K562 (cell line): Measurements from ENCODE around the gene RUNX1. TPM values are rescaled to one million over a fixed set of nuclear protein-coding genes. Genes with fewer than 3 reads are reported as not detected.

ENCODE experiments used
- ARID1B ChIP-seq: fragments of 450-650 bp; IDR thresholded peaks from 2 replicates; pipeline ENCODE4 v1.6.1; 2016; ENCODE audit warnings: antibody characterized with exemption, mild to moderate bottlenecking, inconsistent platforms
- CEBPG ChIP-seq, 3 experiments: fragments of 200-800 bp in 1 of 3; sonication (Bioruptor generic) in 1 of 3; sonication (generic) in 1 of 3; formaldehyde crosslinking in 1 of 3; IDR thresholded peaks in 2 of 3; conservative IDR thresholded peaks in 1 of 3; 2 replicates each; pipeline versions ENCODE4 v1.6.1 to v1.8.0; 2016 to 2022; ENCODE audit warnings: missing compliant biosample characterization in 2 of 3, missing genetic modification characterization in 2 of 3, mild to moderate bottlenecking in 1 of 3, missing genetic modification reagents in 1 of 3
- CHD2 ChIP-seq: IDR thresholded peaks from 2 replicates; pipeline ENCODE4 v1.6.1; 2011; ENCODE audit warnings: low read depth, low read length
- DACH1 ChIP-seq: fragments of 450-650 bp; IDR thresholded peaks from 2 replicates; pipeline ENCODE4 v1.6.1; 2018; ENCODE audit not compliant: partially characterized antibody
- DIDO1 ChIP-seq: fragments of 450-650 bp; IDR thresholded peaks from 2 replicates; pipeline ENCODE4 v1.6.1; 2016; ENCODE audit warnings: low read depth, missing biosample characterization, missing genetic modification characterization
- FUS ChIP-seq: fragments of 200-400 bp; formaldehyde crosslinking; optimal IDR thresholded peaks from 2 replicates; pipeline ENCODE3; 2017; ENCODE audit warnings: low read depth, low read length
- HEY1 ChIP-seq: fragments of 250-450 bp; sonication (Bioruptor Pico); IDR thresholded peaks from 2 replicates; pipeline ENCODE4 v1.5.0; 2020; ENCODE audit warnings: mild to moderate bottlenecking, moderate library complexity, borderline replicate concordance
- HMGN3 ChIP-seq: IDR thresholded peaks from 2 replicates; pipeline ENCODE4 v1.6.1; 2011; ENCODE audit warnings: borderline replicate concordance, low read depth, mild to moderate bottlenecking, mixed read lengths, low read length; ENCODE audit not compliant: insufficient read length; ENCODE audit errors: extremely low read depth
- JUNB ChIP-seq: fragments of 450-650 bp; formaldehyde crosslinking; conservative IDR thresholded peaks from 2 replicates; pipeline ENCODE4 v1.4.0; 2020; ENCODE audit warnings: mild to moderate bottlenecking
- MAFK ChIP-seq: IDR thresholded peaks from 2 replicates; pipeline ENCODE4 v1.6.1; 2011; ENCODE audit warnings: low read length, improper control_type of control experiment
- NFE2 ChIP-seq: IDR thresholded peaks from 2 replicates; pipeline ENCODE4 v1.6.1; 2014; ENCODE audit warnings: antibody characterized with exemption, low read depth
- NR2C2 ChIP-seq, 2 experiments: fragments of 200-800 bp in 1 of 2; sonication (Bioruptor generic) in 1 of 2; sonication (generic) in 1 of 2; formaldehyde crosslinking in 1 of 2; IDR thresholded peaks; 2 replicates each; pipeline versions ENCODE4 v1.6.1 to v1.8.0; 2016 to 2022; ENCODE audit warnings: mild to moderate bottlenecking in 1 of 2, missing compliant biosample characterization in 1 of 2, missing genetic modification characterization in 1 of 2, missing genetic modification reagents in 1 of 2
- RFX5 ChIP-seq: IDR thresholded peaks from 2 replicates; pipeline ENCODE4 v1.6.1; 2011; ENCODE audit warnings: low read depth, mild to moderate bottlenecking, improper control_type of control experiment, low read length
- SRSF9 ChIP-seq: fragments of 200-400 bp; formaldehyde crosslinking; IDR thresholded peaks from 2 replicates; pipeline ENCODE4 v1.6.1; 2017; ENCODE audit warnings: low read depth, low read length, borderline replicate concordance
- STAT5B ChIP-seq: fragments of 250-450 bp; sonication (Bioruptor Pico); IDR thresholded peaks from 2 replicates; pipeline ENCODE4 v1.8.0; 2021; ENCODE audit warnings: mild to moderate bottlenecking, inconsistent platforms
- TFAM ChIP-seq: fragments of 250-450 bp; sonication (Bioruptor Pico); conservative IDR thresholded peaks from 2 replicates; pipeline ENCODE4 v1.5.0; 2021; ENCODE audit warnings: mild to moderate bottlenecking, moderate library complexity
- ZBTB7A ChIP-seq: IDR thresholded peaks from 2 replicates; pipeline ENCODE4 v1.6.1; 2011; ENCODE audit warnings: low read depth, mild to moderate bottlenecking, low read length, moderate library complexity, borderline replicate concordance; ENCODE audit not compliant: control insufficient read depth
- ZNF212 ChIP-seq: fragments of 450-650 bp; formaldehyde crosslinking; IDR thresholded peaks from 2 replicates; pipeline ENCODE4 v1.4.0; 2020; ENCODE audit warnings: mild to moderate bottlenecking
- ZNF23 ChIP-seq: fragments of 250-450 bp; sonication (Bioruptor Pico); IDR thresholded peaks from 2 replicates; pipeline ENCODE4 v1.4.0; 2020; ENCODE audit warnings: mild to moderate bottlenecking
- ZNF644 ChIP-seq: fragments of 200-800 bp; sonication (Bioruptor generic); IDR thresholded peaks from 2 replicates; pipeline ENCODE4 v1.6.1; 2016; ENCODE audit warnings: low read depth, missing genetic modification characterization, missing compliant biosample characterization
- ZSCAN32 ChIP-seq: fragments of 450-650 bp; formaldehyde crosslinking; IDR thresholded peaks from 2 replicates; pipeline ENCODE4 v1.4.0; 2020; ENCODE audit warnings: mild to moderate bottlenecking, moderate library complexity
- polyA plus RNA-seq, 8 experiments: library from polyadenylated mRNA; depleted of rRNA in 4 of 8; stranded (reverse) in 5 of 8; unstranded in 3 of 8; fragments of >200 nt; fragmentation: Nextera tagmentation in 2 of 8; fragmentation: Illumina TruSeq in 1 of 8; extraction: Ambion mirVana in 2 of 8; extraction: Trizol in 1 of 8; gene quantifications; 2 replicates each; pipeline versions ENCODE4 v1.2.1 to v1.2.3, GENCODE V29; 2011 to 2014; ENCODE audit warnings: inconsistent platforms in 1 of 8, missing spikeins in 1 of 8
- total RNA-seq, 7 experiments: library from RNA; depleted of rRNA in 6 of 7; stranded (reverse); fragments of >200 nt in 6 of 7; fragmentation: Illumina TruSeq in 2 of 7; extraction: Trizol in 2 of 7; gene quantifications; 2 replicates each; pipeline versions ENCODE4 v1.2.1 to v1.2.3, GENCODE V29; 2011 to 2021; ENCODE audit warnings: low replicate concordance in 1 of 7
- TF ChIP-seq, protein P1 (sequence below), 2 experiments: fragments of 450-650 bp; IDR thresholded peaks; 2 replicates each; pipeline ENCODE4 v1.6.1; 2016
- TF ChIP-seq, protein P2 (sequence below), 2 experiments: fragments of 250-450 bp in 1 of 2; fragments of 450-650 bp in 1 of 2; sonication (Bioruptor Pico) in 1 of 2; IDR thresholded peaks; 2 replicates each; pipeline versions ENCODE4 v1.6.1 to v1.8.0; 2016 to 2021; ENCODE audit warnings: mild to moderate bottlenecking in 2 of 2, moderate library complexity in 2 of 2, missing compliant biosample characterization in 1 of 2, missing genetic modification characterization in 1 of 2
- TF ChIP-seq, protein P3 (sequence below), 2 experiments: fragments of 450-650 bp; conservative IDR thresholded peaks; 2 replicates each; pipeline ENCODE4 v1.6.1; 2017; ENCODE audit warnings: mild to moderate bottlenecking in 2 of 2, moderate library complexity in 2 of 2

Gene RUNX1
- total and polyA plus RNA-seq, 9 of the 15 experiments (the other 6 are each of a cell fraction or from before 2014, with no cell fraction given) = 2.2 to 68.6 (median 17.8) TPM

DNA sequence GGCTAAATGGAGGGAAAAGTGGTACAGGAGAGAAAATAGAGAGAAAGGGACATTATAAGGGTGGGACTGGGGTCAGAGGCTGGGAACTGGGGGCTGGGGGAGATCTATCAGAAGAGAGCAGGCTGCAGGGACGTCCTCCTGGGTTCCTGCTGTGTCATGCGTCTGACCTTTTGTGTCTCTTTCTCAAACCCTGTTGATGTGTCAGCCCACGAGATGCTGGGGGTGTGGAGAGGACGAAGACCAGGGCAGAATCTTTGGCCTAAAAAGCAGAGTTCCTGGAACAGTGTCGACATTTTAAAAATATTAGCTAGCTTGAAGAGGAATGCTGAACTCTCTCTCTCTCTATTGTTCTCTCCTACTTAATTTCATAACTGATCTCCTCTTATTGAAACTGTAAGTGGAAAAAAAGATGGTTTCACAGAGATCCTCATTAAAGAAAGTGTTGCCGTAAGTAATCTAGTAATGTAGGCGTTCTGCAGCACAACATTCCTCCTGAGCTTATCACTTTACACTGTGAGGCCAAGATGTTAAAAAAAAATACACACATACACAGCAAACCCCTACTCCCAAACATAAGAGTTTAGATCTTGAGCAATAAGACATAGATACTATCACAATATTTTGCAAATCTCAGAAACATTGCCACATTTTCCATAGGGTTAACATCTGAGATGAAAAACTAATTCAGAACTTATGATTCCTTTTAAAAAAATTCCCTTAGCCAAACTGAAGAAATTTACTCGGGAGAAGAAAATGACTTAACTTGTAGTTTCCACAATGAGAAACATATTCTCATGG lies 52.6 kb downstream of the RUNX1 start (continued):
- no peak for TF ChIP-seq HMGN3
- no peak for TF ChIP-seq ZNF23 (CRISPR knock-in tag)
- peak; percentile 85 for TF ChIP-seq ARID1B
- peak; percentile 44; the same call in 1 of the 2 replicates for TF ChIP-seq ZNF644 (tag)
- no peak for TF ChIP-seq ZNF212
- TF ChIP-seq NR2C2 (CRISPR knock-in tag; IDR thresholded peaks at IDR 0.05) = no peak
- peak; percentile 88 for TF ChIP-seq NR2C2 (tag; IDR thresholded peaks at IDR 0.05)
- no peak for TF ChIP-seq CHD2
- no peak for TF ChIP-seq DACH1
- TF ChIP-seq, protein P1, sequence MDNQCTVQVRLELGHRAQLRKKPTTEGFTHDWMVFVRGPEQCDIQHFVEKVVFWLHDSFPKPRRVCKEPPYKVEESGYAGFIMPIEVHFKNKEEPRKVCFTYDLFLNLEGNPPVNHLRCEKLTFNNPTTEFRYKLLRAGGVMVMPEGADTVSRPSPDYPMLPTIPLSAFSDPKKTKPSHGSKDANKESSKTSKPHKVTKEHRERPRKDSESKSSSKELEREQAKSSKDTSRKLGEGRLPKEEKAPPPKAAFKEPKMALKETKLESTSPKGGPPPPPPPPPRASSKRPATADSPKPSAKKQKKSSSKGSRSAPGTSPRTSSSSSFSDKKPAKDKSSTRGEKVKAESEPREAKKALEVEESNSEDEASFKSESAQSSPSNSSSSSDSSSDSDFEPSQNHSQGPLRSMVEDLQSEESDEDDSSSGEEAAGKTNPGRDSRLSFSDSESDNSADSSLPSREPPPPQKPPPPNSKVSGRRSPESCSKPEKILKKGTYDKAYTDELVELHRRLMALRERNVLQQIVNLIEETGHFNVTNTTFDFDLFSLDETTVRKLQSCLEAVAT (IDR thresholded peaks at IDR 0.05) = peak in 1 of 2 experiments; percentile 58; a peak in 1 of 4 replicates
- TF ChIP-seq ZSCAN32 (CRISPR knock-in tag) = no peak
- TF ChIP-seq NFE2 = peak; percentile 94
- no peak for TF ChIP-seq DIDO1 (tag)
- TF ChIP-seq, protein P2, sequence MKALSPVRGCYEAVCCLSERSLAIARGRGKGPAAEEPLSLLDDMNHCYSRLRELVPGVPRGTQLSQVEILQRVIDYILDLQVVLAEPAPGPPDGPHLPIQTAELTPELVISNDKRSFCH (CRISPR knock-in tag; IDR thresholded peaks at IDR 0.05) = no peak
- TF ChIP-seq, protein P2 (tag; IDR thresholded peaks at IDR 0.05) = peak; percentile 99
- no peak for TF ChIP-seq HEY1 (CRISPR knock-in tag)
- TF ChIP-seq ZBTB7A = peak; percentile 92; the same call in 1 of the 2 replicates
- no peak for TF ChIP-seq JUNB
- no peak for TF ChIP-seq RFX5
- TF ChIP-seq TFAM (CRISPR knock-in tag) = no peak
- no peak for TF ChIP-seq SRSF9
- TF ChIP-seq STAT5B = no peak
- TF ChIP-seq FUS = no peak
- TF ChIP-seq, protein P3, sequence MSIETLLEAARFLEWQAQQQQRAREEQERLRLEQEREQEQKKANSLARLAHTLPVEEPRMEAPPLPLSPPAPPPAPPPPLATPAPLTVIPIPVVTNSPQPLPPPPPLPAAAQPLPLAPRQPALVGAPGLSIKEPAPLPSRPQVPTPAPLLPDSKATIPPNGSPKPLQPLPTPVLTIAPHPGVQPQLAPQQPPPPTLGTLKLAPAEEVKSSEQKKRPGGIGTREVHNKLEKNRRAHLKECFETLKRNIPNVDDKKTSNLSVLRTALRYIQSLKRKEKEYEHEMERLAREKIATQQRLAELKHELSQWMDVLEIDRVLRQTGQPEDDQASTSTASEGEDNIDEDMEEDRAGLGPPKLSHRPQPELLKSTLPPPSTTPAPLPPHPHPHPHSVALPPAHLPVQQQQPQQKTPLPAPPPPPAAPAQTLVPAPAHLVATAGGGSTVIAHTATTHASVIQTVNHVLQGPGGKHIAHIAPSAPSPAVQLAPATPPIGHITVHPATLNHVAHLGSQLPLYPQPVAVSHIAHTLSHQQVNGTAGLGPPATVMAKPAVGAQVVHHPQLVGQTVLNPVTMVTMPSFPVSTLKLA (conservative IDR thresholded peaks at IDR 0.05) = peak; percentile 18 to 42; a peak in 2 of 4 replicates
- TF ChIP-seq CEBPG (CRISPR knock-in tag; IDR thresholded peaks at IDR 0.05) = no peak
- peak in 1 of 2 experiments; percentile 92; a peak in 3 of 4 replicates for TF ChIP-seq CEBPG (tag; conservative IDR thresholded peaks at IDR 0.05 in 1 of 2, IDR thresholded peaks at IDR 0.05 in 1 of 2)
- peak; percentile 64; the same call in 1 of the 2 replicates for TF ChIP-seq MAFK
